GM06990 (cell line): ENCODE results near the gene FBXL3.

Source experiments
- DNase-seq: peaks from one replicate; pipeline ENCODE4 v3.0.0-alpha.2; 2011; ENCODE audit not compliant: insufficient read length; ENCODE audit errors: extremely low read depth
- H3K27me3 ChIP-seq: replicated peaks from 2 replicates; pipeline ENCODE4 v1.6.0; 2011; ENCODE audit warnings: low read length; ENCODE audit not compliant: control insufficient read depth, insufficient read depth
- H3K36me3 ChIP-seq: 2 replicates; pipeline ENCODE4 v1.5.1; 2011; ENCODE audit warnings: low read length; ENCODE audit not compliant: control insufficient read depth, insufficient read depth
- H3K4me3 ChIP-seq: replicated peaks from 2 replicates; pipeline ENCODE4 v1.5.1; 2011; ENCODE audit warnings: low read depth, mild to moderate bottlenecking, control low read depth, low read length
- CTCF ChIP-seq: IDR thresholded peaks from 2 replicates; pipeline ENCODE4 v1.5.1; 2011; ENCODE audit warnings: low read length, control low read depth, mild to moderate bottlenecking, inconsistent platforms; ENCODE audit not compliant: insufficient read depth, poor library complexity, severe bottlenecking

Gene FBXL3

GRCh38 chr13:76971851-76972829 is 54.8 kb downstream of the FBXL3 start:
- DNase-seq: no peak
- no peak overlapping the region for H3K4me3 ChIP-seq

GRCh38 chr13:76971215-76971614 is 55.7 kb downstream of the FBXL3 start:
- Histone ChIP-seq H3K36me3 (no peaks in the 10 kb centered on the region), H3K27me3 (no peaks in the 10 kb centered on the region), H3K4me3 (no peak overlapping the region)
- TF ChIP-seq CTCF: no peak
- DNase-seq: no peak

More at GRCh38 chr13:76971851-76972829, 54.8 kb downstream of the FBXL3 start:
- Histone ChIP-seq H3K27me3 (no peaks in the 10 kb centered on the region), H3K36me3 (no peaks in the 10 kb centered on the region)
- TF ChIP-seq CTCF: no peak

GRCh38 chr13:76969488-76970365 is 57.2 kb downstream of the FBXL3 start:
- no peak for DNase-seq
- Histone ChIP-seq H3K36me3 (no peaks in the 10 kb centered on the region), H3K4me3 (no peak overlapping the region), H3K27me3 (no peaks in the 10 kb centered on the region)
- no peak for TF ChIP-seq CTCF

GRCh38 chr13:76968041-76968440 is 58.9 kb downstream of the FBXL3 start:
- no peak overlapping the region for H3K4me3 ChIP-seq
- no peak for DNase-seq
- no peak for TF ChIP-seq CTCF
- no peaks in the 10 kb centered on the region for H3K27me3 ChIP-seq
- no peaks in the 10 kb centered on the region for H3K36me3 ChIP-seq

- H3K27me3 ChIP-seq: no peaks in the 10 kb centered on the region
- H3K36me3 ChIP-seq: no peaks in the 10 kb centered on the region
- H3K4me3 ChIP-seq: no peak overlapping the region
- no peak for TF ChIP-seq CTCF
- no peak for DNase-seq
Observed at GRCh38 chr13:76967031-76967430, 59.9 kb downstream of the FBXL3 start.
